GM23248 (cell line): ENCODE results near the gene ANKRD24.

Experiments
- EZH2 ChIP-seq: fragments of 200-600 bp; sonication (generic); IDR thresholded peaks from 2 replicates; pipeline ENCODE4 v1.6.1; 2018; ENCODE audit warnings: antibody characterized with exemption, mild to moderate bottlenecking; ENCODE audit not compliant: insufficient read depth, poor library complexity, severe bottlenecking
- EZH2phosphoT487 ChIP-seq: fragments of 200-600 bp; sonication (generic); IDR thresholded peaks from 2 replicates; pipeline ENCODE4 v1.6.1; 2018; ENCODE audit warnings: antibody characterized with exemption, moderate library complexity, mild to moderate bottlenecking, low read depth; ENCODE audit not compliant: insufficient read depth

DNA sequence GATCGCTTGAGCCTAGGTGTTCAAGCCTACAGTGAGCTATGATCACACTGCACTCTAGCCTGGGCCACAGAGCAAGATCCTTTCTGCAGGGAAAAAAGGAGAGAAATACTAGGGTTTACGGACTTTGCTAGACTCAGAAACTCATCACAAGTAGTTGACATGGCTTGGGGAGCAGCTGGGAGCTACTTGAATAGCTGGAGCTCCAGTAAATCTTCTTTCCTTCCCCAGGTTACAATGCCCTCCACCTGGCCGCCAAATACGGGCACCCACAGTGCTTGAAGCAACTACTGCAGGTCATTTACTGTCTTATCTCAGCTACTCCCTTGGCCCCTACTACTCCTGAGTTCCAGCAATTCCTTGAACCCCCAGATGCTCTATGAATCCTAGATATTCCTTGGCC, 19.3 kb downstream of the ANKRD24 start:
- TF ChIP-seq EZH2 (no peak), EZH2phosphoT487 (no peak)
